Endothelial cell of umbilical vein (primary cell): ENCODE measurements around the gene LDHA. TPM values are rescaled to one million over a fixed set of nuclear protein-coding genes. Genes with fewer than 3 reads are reported as not detected.

ENCODE experiments used
- BruUV-seq: library from RNA; stranded (reverse); fragments of 400-500 nt; replicated peaks from 2 replicates; lab custom pipeline; 2021; lab: Mats Ljungman, UMichigan
- CTCF ChIA-PET: fragments of 300-600, 350-600 bp; sonication (Branson Sonifier 250); formaldehyde crosslinking; loops from one replicate; lab custom pipeline; 2021; ENCODE audit warnings: antibody characterized with exemption, inconsistent platforms; lab: Charles Lee
- POLR2A ChIA-PET: fragments of 300-600, 350-600 bp; sonication (Branson Sonifier 250); formaldehyde crosslinking; loops from one replicate; lab custom pipeline; 2021; ENCODE audit warnings: antibody characterized with exemption, inconsistent platforms; lab: Charles Lee
- DNase-seq: peaks from one replicate; pipeline ENCODE4 v3.0.0-alpha.2; 2011; ENCODE audit warnings: low read depth, low spot score
- FAIRE-seq: peaks from 2 replicates; lab custom pipeline; 2011; peaks lifted over from hg19 to GRCh38; lab: Jason Lieb, UNC
- H2AFZ ChIP-seq: 2 replicates; pipeline ENCODE4 v1.6.0; 2012; ENCODE audit warnings: low read depth, low read length, control low read depth, inconsistent platforms
- H3K27ac ChIP-seq: 2 replicates; pipeline ENCODE4 v1.5.1; 2011; ENCODE audit warnings: low read depth, mild to moderate bottlenecking, control low read depth, low read length, moderate library complexity; ENCODE audit not compliant: insufficient read depth
- H3K27me3 ChIP-seq, 2 experiments: 2 replicates each; pipeline versions ENCODE4 v1.6.0 to v1.6.1; 2011; ENCODE audit warnings: low read length in 2 of 2, mixed read lengths in 1 of 2; ENCODE audit not compliant: control insufficient read depth in 2 of 2, insufficient read depth in 2 of 2
- H3K36me3 ChIP-seq, 2 experiments: 2 replicates in 1 of 2; 3 replicates in 1 of 2; pipeline ENCODE4 v1.5.1; 2011; ENCODE audit warnings: low read length in 2 of 2, mild to moderate bottlenecking in 1 of 2, moderate library complexity in 1 of 2; ENCODE audit not compliant: control insufficient read depth in 2 of 2, insufficient read depth in 2 of 2; ENCODE audit errors: extremely low read depth in 1 of 2
- H3K4me1 ChIP-seq: 3 replicates; pipeline ENCODE4 v1.5.1; 2011; ENCODE audit warnings: mild to moderate bottlenecking, low read length; ENCODE audit not compliant: control insufficient read depth, insufficient read depth; ENCODE audit errors: extremely low read depth
- H3K4me2 ChIP-seq: 2 replicates; pipeline ENCODE4 v1.6.1; 2011; ENCODE audit warnings: low read length, control low read depth, mixed read lengths; ENCODE audit not compliant: insufficient read depth
- H3K4me3 ChIP-seq, 3 experiments: fragments of 200-600 bp in 1 of 3; sonication (generic), shearing (Covaris generic) in 1 of 3; replicated peaks in 1 of 3; 2 replicates each; pipeline ENCODE4 v1.5.1; 2011 to 2016; ENCODE audit warnings: control low read depth in 3 of 3, low read length in 3 of 3, mild to moderate bottlenecking in 2 of 3, inconsistent platforms in 1 of 3, low read depth in 1 of 3, moderate library complexity in 1 of 3; ENCODE audit not compliant: insufficient read depth in 1 of 3
- H3K79me2 ChIP-seq: 2 replicates; pipeline ENCODE4 v1.6.0; 2012; ENCODE audit warnings: low read length, inconsistent platforms; ENCODE audit not compliant: control insufficient read depth, insufficient read depth
- H3K9ac ChIP-seq: replicated peaks from 2 replicates; pipeline ENCODE3; 2011; ENCODE audit warnings: low read length, control low read depth; ENCODE audit not compliant: insufficient read depth; ENCODE audit errors: extremely low read depth
- H3K9me1 ChIP-seq: replicated peaks from 3 replicates; pipeline ENCODE4 v1.6.0; 2011; ENCODE audit warnings: mild to moderate bottlenecking, low read length; ENCODE audit not compliant: control insufficient read depth, insufficient read depth; ENCODE audit errors: extremely low read depth
- H3K9me3 ChIP-seq: replicated peaks from 2 replicates; pipeline ENCODE4 v1.5.1; 2012; ENCODE audit warnings: low read length, inconsistent platforms; ENCODE audit not compliant: control insufficient read depth, insufficient read depth
- H4K20me1 ChIP-seq: replicated peaks from 2 replicates; pipeline ENCODE3; 2011; ENCODE audit warnings: mild to moderate bottlenecking, low read length; ENCODE audit not compliant: control insufficient read depth, insufficient read depth; ENCODE audit errors: extremely low read depth
- EZH2 ChIP-seq: IDR thresholded peaks from 2 replicates; pipeline ENCODE4 v1.6.1; 2012; ENCODE audit warnings: borderline replicate concordance, low read depth, mild to moderate bottlenecking, moderate library complexity, low read length, inconsistent platforms; ENCODE audit not compliant: severe bottlenecking
- FOS ChIP-seq: IDR thresholded peaks from 2 replicates; pipeline ENCODE4 v1.6.1; 2011; ENCODE audit warnings: mild to moderate bottlenecking, low read length, moderate library complexity, borderline replicate concordance; ENCODE audit not compliant: insufficient read depth
- GATA2 ChIP-seq: IDR thresholded peaks from 2 replicates; pipeline ENCODE4 v1.7.0; 2011; ENCODE audit warnings: low read depth, mild to moderate bottlenecking, moderate library complexity, mixed read lengths, low read length; ENCODE audit not compliant: insufficient read length, insufficient read depth
- JUN ChIP-seq: IDR thresholded peaks from 2 replicates; pipeline ENCODE4 v1.6.1; 2011; ENCODE audit warnings: borderline replicate concordance, low read depth; ENCODE audit not compliant: insufficient read length, insufficient read depth
- MAX ChIP-seq: IDR thresholded peaks from 2 replicates; pipeline ENCODE4 v1.6.1; 2011; ENCODE audit not compliant: insufficient read depth, insufficient read length
- MYC ChIP-seq: IDR thresholded peaks from one replicate; pipeline ENCODE4 v1.6.1; 2011; ENCODE audit warnings: mild to moderate bottlenecking, low read depth, low read length
- POLR2A ChIP-seq: IDR thresholded peaks from 2 replicates; pipeline ENCODE4 v1.6.1; 2012; ENCODE audit warnings: low read depth, mild to moderate bottlenecking, control low read depth, low read length
- POLR2AphosphoS5 ChIP-seq: IDR thresholded peaks from 2 replicates; pipeline ENCODE4 v1.6.1; 2012; ENCODE audit warnings: low read depth, mild to moderate bottlenecking, control low read depth, low read length, moderate library complexity; ENCODE audit not compliant: insufficient read depth
- dilution Hi-C: fragments of 300-500 bp; cut with MboI; formaldehyde crosslinking; loops from one replicate; pipeline ENCODE4 v1.15.0; 2019; ENCODE audit warnings: low sequenced_read_pairs; ENCODE audit not compliant: extremely low pct_ligation_motif_present
- intact Hi-C: fragments of 100-400 bp; cut with micrococcal nuclease; formaldehyde crosslinking; loops from one replicate; pipeline ENCODE4 v1.10.0; 2022
- polyA plus RNA-seq, 4 experiments: library from polyadenylated mRNA; depleted of rRNA in 3 of 4; stranded (reverse) in 3 of 4; unstranded in 1 of 4; fragments of >200 nt; gene quantifications; 2 replicates each; pipeline versions ENCODE4 v1.2.1 to v1.2.3, GENCODE V29; 2011 to 2012; ENCODE audit warnings: missing spikeins in 1 of 4
- total RNA-seq: library from RNA; stranded (reverse); gene quantifications from 2 replicates; pipeline ENCODE4 v1.2.3, GENCODE V29; 2021
- TF ChIP-seq, protein P1 (sequence below), 2 donors: IDR thresholded peaks; 1 replicate in 1 of 2; 2 replicates in 1 of 2; pipeline ENCODE4 v1.5.1; 2011; ENCODE audit warnings: low read length in 2 of 2, mild to moderate bottlenecking in 2 of 2, moderate library complexity in 2 of 2, control low read depth in 1 of 2, inconsistent platforms in 1 of 2, low read depth in 1 of 2; ENCODE audit not compliant: insufficient read depth in 1 of 2; ENCODE audit errors: extremely low read depth in 1 of 2

The LDHA gene
- total and polyA plus RNA-seq, 2 donors (not counting 3 experiments of a cell fraction or from before 2014, with no cell fraction given), result 265 to 537 TPM

GRCh38 chr11:18394928-18395734 lies 768 bp downstream of the LDHA start:
- Histone ChIP-seq H3K79me2 (peaks cover 45% of the 10 kb centered on the region), H3K4me1 (peaks cover 18% of the 10 kb centered on the region), H3K9me3 (no peaks in the 10 kb centered on the region), H3K27me3 (no peaks in the 10 kb centered on the region), H3K36me3 (peaks cover 5 to 15% of the 10 kb centered on the region in 2 experiments), H2AFZ (peak overlapping the region; percentile 34), H3K9me1 (no peaks in the 10 kb centered on the region), H3K9ac (peak overlapping the region; percentile 83), H3K4me2 (peak overlapping the region; percentile 84), H3K4me3 (peak overlapping the region; percentile 42 to 65 (median 64)), H3K27ac (peak overlapping the region; percentile 56), H4K20me1 (no peaks in the 10 kb centered on the region)
- CTCF ChIA-PET, result interaction anchor here (0.9 to 3.8 kb wide), 10 partner anchors 12 to 151 kb away, joined by 3 to 27 read pairs (median 3); partner anchors contain the start of genes GTF2H1, HPS5 and TSG101
- dilution Hi-C loops (no loop called here), intact Hi-C loops (loop anchor here (1.0 to 10.0 kb wide), 5 partner anchors 11 to 1320 kb away; partner anchors contain the start of genes NAV2 and NCR3LG1)
- POLR2A ChIA-PET, result interaction anchor here (1.0 to 2.5 kb wide), 6 partner anchors 11 to 131 kb away, joined by 4 to 31 read pairs (median 12); partner anchors contain the start of genes HPS5, LDHC and TSG101
- DNase-seq, result peak; percentile 45
- TF ChIP-seq, protein P1, sequence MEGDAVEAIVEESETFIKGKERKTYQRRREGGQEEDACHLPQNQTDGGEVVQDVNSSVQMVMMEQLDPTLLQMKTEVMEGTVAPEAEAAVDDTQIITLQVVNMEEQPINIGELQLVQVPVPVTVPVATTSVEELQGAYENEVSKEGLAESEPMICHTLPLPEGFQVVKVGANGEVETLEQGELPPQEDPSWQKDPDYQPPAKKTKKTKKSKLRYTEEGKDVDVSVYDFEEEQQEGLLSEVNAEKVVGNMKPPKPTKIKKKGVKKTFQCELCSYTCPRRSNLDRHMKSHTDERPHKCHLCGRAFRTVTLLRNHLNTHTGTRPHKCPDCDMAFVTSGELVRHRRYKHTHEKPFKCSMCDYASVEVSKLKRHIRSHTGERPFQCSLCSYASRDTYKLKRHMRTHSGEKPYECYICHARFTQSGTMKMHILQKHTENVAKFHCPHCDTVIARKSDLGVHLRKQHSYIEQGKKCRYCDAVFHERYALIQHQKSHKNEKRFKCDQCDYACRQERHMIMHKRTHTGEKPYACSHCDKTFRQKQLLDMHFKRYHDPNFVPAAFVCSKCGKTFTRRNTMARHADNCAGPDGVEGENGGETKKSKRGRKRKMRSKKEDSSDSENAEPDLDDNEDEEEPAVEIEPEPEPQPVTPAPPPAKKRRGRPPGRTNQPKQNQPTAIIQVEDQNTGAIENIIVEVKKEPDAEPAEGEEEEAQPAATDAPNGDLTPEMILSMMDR (IDR thresholded peaks at IDR 0.05; ENCODE audit: extremely low read depth in 1 of 2, insufficient read depth in 1 of 2, low read depth in 1 of 2, low read length in 2 of 2), result no peak
- TF ChIP-seq GATA2, result no peak
- no peak for TF ChIP-seq POLR2A
- no peak for TF ChIP-seq JUN
- TF ChIP-seq EZH2, result no peak
- TF ChIP-seq POLR2AphosphoS5, result no peak
- TF ChIP-seq MAX, result no peak
- no peak for TF ChIP-seq MYC
- TF ChIP-seq FOS, result no peak
- no TSS peak for BruUV-seq
- peak; percentile 63 for FAIRE-seq
